GM12873 (cell line): ENCODE results near the gene SLC13A3.

ENCODE experiments used
- CTCF ChIP-seq: IDR thresholded peaks from 2 replicates; pipeline ENCODE4 v1.5.1; 2012; ENCODE audit warnings: low read depth, mild to moderate bottlenecking, moderate library complexity, low read length, control low read depth; ENCODE audit not compliant: insufficient read depth; ENCODE audit errors: missing control alignments

Gene SLC13A3

DNA sequence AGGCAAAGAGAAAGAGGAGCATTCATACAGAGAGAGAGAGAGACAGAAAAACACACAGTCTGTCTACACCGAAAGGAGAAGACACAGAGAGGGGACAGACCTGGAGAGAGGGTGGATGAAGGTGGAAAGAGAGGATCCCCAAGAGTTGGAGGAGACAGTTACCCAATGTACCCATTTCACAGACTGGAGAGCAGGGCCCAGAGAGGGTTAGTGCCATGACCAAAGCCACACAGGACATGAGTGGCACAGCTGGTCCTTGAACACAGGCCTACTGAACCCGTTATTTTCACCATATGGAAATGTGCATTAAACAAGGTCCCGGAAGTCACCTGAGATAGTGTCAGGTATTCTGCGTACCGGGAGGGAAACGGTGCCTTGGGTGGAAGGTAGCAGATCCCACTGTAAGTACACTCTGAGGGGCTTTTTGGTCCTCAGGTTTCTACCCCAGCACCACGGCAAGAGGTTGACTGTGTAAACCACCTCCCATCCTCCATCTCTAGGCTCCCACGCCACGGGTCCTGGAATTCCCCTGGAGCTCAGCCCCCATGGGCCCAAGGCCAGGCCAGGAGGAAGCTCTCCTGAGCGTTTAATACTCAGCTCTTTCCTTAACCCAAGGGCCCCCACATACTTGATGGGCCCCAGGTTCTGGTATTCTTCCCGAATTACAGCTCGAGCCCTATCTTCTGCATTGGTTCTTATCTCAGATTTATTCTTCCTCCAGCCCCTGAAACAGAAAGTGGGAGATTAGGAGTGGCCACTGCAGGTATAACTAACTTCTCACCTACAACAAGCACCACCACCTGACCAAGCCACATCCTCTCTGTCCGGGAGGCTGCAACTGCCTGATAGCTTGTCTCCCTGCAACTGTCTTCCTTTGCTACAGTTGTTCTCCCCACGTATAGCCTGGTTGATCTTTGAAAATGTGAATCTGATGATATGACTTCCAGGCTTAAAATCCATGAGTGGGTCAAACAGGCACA, 62.4 kb downstream of the SLC13A3 start:
- TF ChIP-seq CTCF: no peak

DNA sequence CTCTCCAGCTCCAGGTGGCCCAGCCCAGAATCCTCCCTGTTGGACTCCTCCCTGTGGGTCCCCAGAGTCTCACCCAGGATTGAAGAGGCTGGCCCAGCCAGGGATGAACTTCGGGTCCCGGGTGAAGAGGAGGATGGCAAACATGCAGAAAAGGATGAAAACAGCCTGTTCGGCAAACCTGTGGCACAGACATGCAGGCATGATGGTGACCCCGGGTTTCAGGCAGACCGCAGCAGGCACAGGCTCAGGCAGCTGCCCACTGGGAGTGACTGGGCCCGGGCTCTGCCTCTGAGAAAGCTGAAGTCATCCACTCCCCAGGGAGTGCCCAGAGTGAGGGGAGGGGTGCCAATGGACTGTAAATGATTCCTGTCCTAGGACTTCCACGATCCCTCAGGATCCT, 63.3 kb downstream of the SLC13A3 start:
- TF ChIP-seq CTCF: no peak

DNA sequence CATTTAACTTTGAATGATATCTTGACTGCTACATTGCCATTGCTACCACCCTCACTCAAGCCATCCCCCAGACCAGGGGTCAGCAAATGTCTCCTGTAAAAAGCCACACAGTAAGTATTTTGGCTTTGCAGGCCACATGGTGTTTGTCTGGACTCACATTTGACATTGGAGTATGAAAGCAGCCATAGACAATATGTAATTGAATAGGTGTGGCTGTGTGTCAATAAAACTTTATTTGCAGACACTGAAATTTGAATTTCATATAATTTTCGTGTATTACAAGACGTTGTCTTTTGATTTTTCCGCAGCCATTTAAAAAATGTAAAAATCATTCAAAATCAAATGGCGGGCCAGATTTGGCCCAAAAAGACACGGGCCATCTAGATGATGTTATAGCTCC, 64.5 kb downstream of the SLC13A3 start:
- TF ChIP-seq CTCF: no peak

- no peak for TF ChIP-seq CTCF
Measured at GRCh38 chr20:46584508-46584907, 66.8 kb downstream of the SLC13A3 start.

DNA sequence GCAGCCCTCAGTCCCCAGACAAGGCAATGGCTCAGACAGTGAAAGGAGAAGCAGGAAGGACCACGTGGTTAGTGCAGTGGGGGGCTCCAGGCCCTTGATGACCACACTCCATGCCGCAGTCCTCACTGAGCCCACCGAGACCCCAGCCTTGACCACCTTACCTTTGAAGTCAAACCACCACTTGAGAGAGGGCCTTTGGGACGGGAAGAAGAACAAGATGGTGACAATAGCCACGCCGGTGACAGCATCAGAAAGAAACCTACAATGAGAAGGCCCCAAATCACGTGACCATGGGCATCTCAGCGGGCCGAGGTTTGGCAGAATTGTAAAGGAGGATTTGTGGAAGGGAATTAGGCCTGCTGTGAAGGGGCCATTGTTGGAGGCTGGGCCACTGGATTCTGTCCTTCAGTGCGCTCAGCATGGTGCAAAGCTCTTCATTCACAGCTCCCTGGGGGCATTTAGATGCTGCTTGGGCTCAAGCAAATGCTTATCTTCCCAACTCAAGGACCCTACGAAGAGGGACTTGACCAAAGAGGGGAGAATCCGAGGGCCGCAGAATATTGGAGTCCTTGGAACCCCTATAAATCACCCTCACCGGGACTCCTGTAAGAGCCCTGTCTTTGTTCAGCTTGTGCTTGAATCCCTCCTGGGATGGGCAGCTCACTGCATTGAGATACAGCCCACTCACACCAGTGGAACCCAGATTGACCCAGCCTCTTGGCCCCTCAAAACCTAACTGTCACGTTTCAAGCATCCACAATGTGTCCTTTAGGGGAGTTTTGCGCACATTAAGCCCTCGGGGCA, 67.6 kb downstream of the SLC13A3 start:
- no peak for TF ChIP-seq CTCF

DNA sequence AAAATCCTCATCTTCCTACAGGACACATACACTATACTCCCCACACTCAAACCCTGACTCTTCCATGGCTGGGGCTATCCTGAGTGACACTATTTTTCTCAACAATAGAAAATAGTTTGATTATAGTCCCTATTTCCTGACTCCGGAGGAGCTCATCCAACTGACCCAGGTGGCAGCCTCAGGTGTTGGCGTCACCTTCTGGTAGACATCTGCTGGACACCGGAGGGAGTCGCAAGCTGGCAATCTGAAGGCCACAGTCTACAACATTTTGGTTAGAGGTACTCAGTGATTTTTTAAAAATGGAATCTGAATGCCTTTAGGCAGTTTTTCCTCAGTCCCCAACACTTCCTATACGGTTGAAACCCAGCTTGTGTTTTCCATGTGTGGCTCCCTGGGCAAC, 68.6 kb downstream of the SLC13A3 start:
- TF ChIP-seq CTCF: no peak

- no peak for TF ChIP-seq CTCF
Measured at GRCh38 chr20:46581391-46581790, 69.9 kb downstream of the SLC13A3 start.
